Esophagus mucosa (tissue), 1 donor: Measurements from ENCODE around the gene COL6A6. TPM values are rescaled to one million over a fixed set of nuclear protein-coding genes. Genes with fewer than 3 reads are reported as not detected.

ENCODE experiments used
- ATAC-seq: fragments of 200-7000 bp; cut with Tn5 transposase; one replicate; pipeline ENCODE4 v1.9.1; 2020
- total RNA-seq: library from RNA; stranded (reverse); gene quantifications from one replicate; pipeline ENCODE4 v1.2.4, GENCODE V29; 2023
- donor health status: DM: yes; HTN: yes; CAD: no.

The COL6A6 gene, protein sequence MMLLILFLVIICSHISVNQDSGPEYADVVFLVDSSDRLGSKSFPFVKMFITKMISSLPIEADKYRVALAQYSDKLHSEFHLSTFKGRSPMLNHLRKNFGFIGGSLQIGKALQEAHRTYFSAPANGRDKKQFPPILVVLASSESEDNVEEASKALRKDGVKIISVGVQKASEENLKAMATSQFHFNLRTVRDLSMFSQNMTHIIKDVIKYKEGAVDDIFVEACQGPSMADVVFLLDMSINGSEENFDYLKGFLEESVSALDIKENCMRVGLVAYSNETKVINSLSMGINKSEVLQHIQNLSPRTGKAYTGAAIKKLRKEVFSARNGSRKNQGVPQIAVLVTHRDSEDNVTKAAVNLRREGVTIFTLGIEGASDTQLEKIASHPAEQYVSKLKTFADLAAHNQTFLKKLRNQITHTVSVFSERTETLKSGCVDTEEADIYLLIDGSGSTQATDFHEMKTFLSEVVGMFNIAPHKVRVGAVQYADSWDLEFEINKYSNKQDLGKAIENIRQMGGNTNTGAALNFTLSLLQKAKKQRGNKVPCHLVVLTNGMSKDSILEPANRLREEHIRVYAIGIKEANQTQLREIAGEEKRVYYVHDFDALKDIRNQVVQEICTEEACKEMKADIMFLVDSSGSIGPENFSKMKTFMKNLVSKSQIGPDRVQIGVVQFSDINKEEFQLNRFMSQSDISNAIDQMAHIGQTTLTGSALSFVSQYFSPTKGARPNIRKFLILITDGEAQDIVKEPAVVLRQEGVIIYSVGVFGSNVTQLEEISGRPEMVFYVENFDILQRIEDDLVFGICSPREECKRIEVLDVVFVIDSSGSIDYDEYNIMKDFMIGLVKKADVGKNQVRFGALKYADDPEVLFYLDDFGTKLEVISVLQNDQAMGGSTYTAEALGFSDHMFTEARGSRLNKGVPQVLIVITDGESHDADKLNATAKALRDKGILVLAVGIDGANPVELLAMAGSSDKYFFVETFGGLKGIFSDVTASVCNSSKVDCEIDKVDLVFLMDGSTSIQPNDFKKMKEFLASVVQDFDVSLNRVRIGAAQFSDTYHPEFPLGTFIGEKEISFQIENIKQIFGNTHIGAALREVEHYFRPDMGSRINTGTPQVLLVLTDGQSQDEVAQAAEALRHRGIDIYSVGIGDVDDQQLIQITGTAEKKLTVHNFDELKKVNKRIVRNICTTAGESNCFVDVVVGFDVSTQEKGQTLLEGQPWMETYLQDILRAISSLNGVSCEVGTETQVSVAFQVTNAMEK (N-terminal part only)
- total RNA-seq, result 0.08 TPM

GRCh38 chr3:130516645-130517512 is at the start of gene COL6A6:
Gene COL6A6, plus strand, starts transcription at chr3:130517177. Its CDS starts 43,188 bp downstream, at chr3:130560365.
- no peak for ATAC-seq

- ATAC-seq, result no peak
Measured at GRCh38 chr3:130468311-130468710, 48.7 kb upstream of the COL6A6 start.

GRCh38 chr3:130470126-130470525 is 46.9 kb upstream of the COL6A6 start:
- no peak for ATAC-seq

DNA sequence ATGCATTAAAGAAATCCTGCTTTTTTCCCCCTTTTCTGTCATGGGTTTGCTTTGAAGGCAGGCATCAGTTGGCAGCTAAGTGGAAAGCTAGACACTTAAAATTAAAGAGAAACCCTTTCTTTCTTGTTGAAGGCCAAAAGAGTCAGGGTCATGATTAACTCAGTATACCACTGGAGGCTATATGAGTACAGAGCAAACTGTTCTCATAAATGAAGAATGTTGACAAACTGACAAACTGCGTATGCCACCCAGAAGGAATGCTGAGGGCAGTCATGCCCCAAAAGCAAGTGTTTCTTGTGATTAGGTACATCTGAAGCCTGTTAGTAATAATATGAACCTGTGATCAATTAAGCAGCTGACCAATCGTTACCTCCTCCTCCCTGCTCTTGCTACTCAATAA is 43.6 kb upstream of the COL6A6 start:
- no peak for ATAC-seq

DNA sequence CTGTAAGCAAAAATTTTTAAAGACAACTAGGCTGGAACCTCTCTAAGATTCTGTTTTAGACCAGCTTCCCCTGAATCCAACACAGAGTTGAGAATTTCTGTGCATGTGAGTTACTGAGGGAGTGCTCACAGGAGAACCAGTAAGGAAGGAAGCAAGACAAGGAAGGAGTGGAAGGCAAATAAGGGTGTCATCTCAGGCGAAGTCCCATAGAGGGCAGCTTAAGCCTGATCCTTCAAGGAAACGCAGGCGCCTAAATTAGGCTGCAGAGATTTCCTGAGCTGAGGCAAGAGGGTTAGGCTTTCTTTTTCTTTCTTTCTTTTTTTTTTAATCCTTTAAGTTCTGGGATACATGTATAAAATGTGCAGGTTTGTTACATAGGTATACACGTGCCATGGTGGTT is 36.2 kb upstream of the COL6A6 start:
- ATAC-seq, result peak; percentile 65

DNA sequence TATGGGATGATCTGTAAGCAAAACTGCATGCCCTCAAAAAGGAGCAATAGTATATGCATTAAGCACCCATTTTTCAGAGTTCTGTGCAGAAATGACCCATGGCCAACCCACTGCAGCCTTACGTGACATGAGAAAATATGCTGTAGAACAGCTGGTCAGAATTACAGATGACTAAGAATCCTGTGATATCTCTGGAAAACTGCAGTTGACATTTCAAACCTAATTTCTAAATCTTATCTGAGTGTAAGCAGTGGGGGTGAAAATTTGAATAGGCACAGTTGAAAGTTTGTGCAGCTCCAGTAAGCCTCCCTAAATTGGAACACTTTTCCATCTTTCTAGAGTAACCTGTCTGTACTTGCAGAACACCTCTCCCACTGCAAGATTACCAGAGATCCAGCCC is 28.7 kb upstream of the COL6A6 start:
- no peak for ATAC-seq

DNA sequence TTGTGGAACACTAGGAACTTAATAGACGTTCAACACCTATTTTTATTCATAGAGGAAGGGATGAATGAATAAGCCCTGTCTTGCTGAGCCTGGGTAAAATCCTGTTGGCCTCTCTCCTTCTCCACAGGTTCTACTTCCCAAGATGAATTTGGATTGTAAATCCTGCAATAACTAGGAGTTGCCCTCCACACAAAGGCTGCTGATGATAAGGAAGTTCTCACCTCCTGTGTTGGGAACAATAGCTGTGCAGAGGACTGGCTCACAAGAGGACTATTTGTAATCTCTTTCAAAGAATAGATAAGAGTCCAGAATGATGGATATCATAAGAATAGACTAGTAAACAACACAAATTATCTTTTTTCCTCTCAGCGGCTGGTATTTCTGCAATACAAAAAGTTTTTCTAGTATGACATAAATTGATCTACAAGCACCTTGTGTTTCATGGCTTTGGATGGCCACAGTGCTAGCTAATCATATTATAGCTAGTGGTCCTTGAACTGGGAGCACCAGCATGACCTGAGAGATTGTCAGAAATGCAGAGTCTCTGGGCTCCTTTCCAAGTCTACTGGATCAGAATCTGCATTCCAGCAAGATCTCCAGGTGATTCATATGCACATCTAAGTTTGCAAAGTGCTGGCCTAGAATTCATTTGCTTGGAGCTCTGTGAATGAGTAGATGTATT is 28.1 kb upstream of the COL6A6 start:
- no peak for ATAC-seq

DNA sequence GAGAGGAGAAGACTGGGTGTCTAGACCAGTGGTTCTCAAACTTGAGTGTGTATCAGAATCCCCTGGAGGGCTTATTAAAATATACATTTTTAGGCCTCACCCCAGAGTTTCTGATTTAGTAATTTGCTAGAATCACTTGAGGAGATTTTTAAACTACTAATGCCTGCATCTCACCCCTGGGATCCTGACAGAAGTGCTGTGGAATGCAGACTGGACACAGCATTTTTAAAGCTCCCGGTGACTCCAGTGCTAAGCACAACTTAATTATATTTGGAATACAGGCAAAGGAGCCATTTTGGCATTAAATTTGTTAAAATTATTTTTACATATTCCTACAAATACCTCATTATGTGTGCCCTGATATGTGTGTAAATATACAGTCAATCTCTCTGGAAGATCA is 26.7 kb upstream of the COL6A6 start:
- no peak for ATAC-seq

GRCh38 chr3:130491431-130491830 is 25.5 kb upstream of the COL6A6 start:
- no peak for ATAC-seq

DNA sequence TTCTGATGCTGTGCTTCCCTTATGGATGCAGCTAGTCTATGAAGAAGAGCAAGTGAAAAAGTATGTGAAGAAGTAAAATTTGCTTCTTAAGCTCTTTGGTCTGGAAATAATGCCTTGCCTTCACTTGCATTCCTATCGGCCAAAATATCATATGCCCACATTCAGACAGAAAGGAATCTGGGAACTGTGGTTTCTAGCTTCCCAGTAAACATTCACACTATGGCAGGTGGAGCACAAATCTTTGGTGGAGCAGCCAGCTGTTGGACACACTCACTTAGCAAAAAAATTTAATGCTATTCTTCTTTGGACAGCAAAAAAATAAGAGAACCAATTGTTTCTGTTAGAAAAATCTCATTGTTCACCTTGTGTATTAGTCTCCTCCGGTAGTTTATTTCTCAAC is 12.3 kb upstream of the COL6A6 start:
- ATAC-seq, result no peak

- no peak for ATAC-seq
Measured at GRCh38 chr3:130506031-130506430, 10.9 kb upstream of the COL6A6 start.

DNA sequence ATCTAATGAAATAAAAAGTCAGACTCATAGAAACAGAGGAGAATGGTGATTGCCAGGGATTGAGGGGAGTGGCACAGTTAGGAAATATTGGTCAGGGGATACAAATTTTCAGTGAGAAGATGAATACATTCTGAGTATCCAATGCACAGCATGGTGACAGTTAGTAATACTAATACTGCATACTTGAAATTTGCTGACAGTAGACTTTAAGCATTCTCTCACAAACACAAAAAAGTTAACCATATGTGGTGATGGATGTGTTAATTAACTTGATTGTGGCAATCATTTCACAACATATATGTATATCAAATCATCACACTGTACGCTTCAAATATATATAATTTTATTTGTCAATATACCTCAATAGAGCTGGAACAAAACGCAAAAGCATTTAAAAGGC is 9.2 kb upstream of the COL6A6 start:
- ATAC-seq, result no peak

DNA sequence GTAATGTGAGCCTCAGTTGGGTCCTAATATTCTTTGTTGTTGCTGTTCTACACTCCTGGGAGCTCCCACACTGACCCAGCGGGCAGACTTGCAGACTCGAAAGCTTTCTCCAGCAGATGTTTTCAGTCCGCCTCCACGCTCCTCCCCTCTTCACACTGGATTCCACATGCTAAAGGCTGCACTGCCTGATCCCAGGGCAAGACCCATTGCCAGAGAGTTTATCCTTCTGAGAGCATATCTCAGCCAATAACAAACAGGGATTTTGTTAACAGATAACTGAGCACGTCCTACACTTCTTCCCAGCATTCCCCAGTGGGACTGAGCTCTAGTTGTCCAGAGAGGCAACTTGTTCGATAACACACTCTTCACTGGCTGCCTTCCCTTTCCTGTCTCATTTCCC is 8.0 kb upstream of the COL6A6 start:
- no peak for ATAC-seq

DNA sequence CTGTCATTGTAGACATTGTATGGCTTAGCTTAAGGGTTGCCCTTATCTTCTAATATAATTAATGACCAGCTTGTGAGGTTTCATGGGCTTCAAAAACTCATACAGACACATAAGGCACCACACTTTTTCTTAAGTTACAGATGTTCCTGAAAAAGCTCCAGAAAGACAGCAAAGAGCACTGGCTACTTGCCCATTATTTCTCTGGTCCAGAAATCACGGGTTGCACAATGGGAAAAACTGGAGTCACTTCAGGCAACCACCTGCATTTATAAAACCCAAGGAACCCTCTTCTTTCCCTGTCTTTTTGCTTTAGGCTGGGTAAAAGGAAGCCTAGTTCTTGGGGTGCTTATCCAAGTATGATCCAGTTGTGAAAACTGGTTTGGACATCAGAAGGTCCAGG is 2.3 kb upstream of the COL6A6 start:
- ATAC-seq, result no peak

DNA sequence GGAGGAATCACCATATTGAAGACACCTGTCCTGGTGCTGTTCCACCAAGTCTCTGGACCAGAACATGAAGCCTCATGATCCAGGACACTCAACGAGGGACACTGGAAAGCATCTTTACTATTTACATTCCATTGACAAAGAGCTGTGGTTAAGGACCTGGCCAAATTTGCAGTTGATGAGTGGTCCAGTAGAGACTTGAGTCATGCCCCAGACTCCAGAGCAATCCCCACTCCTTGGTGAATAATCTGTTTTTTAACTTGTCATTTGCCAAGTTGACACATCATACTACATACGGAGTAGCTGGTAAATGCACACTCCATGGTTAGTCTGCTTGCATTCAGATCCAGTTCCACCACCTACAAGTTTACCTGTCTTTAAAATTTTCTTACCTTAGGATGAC is 1.2 kb upstream of the COL6A6 start:
- no peak for ATAC-seq

DNA sequence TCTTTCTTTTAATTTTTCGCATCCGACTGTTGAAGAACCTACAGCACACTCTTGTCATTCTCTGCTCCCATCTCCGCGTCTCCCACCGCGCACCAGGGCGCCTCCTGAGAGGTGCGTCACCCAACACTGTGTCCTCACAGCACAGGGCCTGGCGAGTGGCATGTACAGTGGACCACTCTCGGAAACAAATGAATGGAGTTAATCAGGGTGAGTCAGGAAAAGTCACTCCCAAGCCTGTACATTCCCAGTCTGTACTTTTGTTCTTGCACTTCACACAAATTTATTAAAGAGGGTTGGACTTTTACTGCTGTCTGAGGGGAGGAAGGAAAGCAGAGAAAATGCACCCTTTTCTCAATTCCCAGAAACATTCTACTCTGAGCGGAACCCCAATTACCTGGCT is 625 bp downstream of the COL6A6 start:
- no peak for ATAC-seq

DNA sequence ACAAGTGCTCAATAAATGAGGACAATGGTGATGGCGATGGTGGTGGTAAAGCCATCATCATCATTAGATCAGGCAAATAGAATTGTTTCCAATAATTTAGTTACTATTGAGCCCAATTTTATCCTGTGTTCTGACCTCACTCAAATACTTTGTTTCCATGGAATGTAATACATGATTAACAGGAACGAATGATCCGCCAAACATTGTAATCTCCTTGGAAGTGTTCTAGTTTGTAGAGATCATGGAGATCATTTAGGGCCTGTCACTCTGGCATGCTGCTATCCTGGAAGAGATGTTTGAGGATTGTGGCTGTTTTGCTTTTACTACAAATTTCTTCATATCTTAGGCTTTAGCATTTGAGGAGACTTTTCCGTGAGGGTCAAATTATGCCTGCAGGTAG is 2.8 kb downstream of the COL6A6 start:
- ATAC-seq, result no peak

DNA sequence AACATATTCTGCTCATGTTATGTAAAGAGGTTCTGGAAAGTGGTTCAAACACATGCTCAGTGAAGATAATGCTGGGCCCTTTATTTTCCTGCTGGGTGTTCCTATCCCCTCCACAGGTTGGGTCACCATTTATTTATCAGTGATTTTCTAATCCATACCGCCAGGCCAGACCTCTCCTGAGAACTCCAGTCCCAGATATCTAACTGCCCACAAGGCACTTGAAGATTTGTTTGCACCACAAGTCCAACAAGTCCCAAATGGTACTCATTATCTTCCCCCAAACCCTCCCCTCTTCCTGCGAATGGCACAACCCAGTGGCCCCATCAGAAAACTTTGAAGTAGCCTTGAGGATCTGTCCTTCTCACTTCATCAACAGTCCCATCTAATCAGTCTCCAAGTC is 5.4 kb downstream of the COL6A6 start:
- ATAC-seq, result no peak

- ATAC-seq, result no peak
Measured at GRCh38 chr3:130527426-130527825, 10.4 kb downstream of the COL6A6 start.

- ATAC-seq, result no peak
Measured at GRCh38 chr3:130528120-130528519, 11.1 kb downstream of the COL6A6 start.

DNA sequence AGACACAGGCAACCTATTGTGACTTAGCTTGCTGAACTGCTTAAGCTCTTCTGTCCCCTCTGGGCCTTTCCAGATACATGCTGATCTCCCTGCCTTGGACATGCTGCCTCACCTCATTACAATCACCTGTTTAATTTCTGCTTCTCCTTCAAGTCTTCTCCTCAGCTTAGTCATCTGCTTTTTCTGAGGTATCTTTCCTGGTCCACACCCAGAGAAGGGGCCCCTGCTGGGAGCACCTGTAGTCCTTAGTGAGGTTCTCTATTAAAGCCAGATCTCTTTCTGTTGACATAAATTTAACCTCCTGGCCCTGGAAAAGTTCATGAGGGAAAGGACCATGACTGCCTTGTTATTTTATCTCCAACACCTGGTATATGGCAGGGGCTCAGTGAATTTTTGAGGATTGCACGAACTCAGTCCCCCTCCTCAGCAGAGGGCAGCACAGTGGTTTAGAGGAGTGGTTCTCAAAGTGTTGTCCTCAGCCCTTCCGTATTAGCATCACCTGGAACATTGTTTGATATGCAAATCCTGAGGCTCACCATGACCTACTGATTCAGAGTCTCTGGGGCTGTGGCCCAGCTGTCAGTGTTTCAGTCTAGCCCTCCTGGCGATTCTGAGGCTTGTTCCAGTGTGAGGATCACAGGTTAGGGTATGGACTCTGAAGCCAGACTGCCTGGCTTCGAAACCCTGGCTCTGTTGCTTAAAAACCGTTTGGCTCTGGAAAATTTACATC is 12.7 kb downstream of the COL6A6 start:
- no peak for ATAC-seq
